GM12878 (cell line): Measurements from ENCODE around the gene SLAIN2. TPM values are rescaled to one million over a fixed set of nuclear protein-coding genes. Genes with fewer than 3 reads are reported as not detected.
A peak's percentile ranks its signal among the peaks of the same experiment; 100 is the strongest.

ENCODE experiments used
- ATAC-seq: fragments of 200-7000 bp; cut with Tn5 transposase; 3 replicates; pipeline ENCODE4 v1.9.1; 2020; ENCODE audit warnings: mild to moderate bottlenecking, moderate library complexity
- BruUV-seq: library from RNA; stranded (reverse); fragments of 400-500 nt; replicated peaks from 2 replicates; lab custom pipeline; 2021; lab: Mats Ljungman, UMichigan
- CTCF ChIA-PET: fragments of 300-600 bp; sonication (Branson Sonifier 250); formaldehyde crosslinking; extraction: SDS; loops from one replicate; lab custom pipeline; 2021; ENCODE audit warnings: inconsistent platforms; lab: Yijun Ruan, JAX
- POLR2A ChIA-PET: fragments of 350-600 bp; formaldehyde crosslinking; extraction: SDS; loops from one replicate; lab custom pipeline; 2021; ENCODE audit warnings: inconsistent platforms; lab: Charles Lee
- RAD21 ChIA-PET: fragments of 300-600 bp; sonication (Branson Sonifier 250); formaldehyde crosslinking; loops from one replicate; lab custom pipeline; 2023; ENCODE audit warnings: antibody characterized with exemption; ENCODE audit not compliant: unreplicated experiment; lab: Charles Lee
- SMC1A ChIA-PET: fragments of 300-600 bp; sonication (Branson Sonifier 250); formaldehyde crosslinking; loops from one replicate; lab custom pipeline; 2023; ENCODE audit not compliant: unreplicated experiment, uncharacterized antibody; lab: Charles Lee
- DNase-seq: peaks from one replicate; pipeline ENCODE4 v3.0.0-alpha.2; 2011; ENCODE audit warnings: low read depth, low spot score
- FAIRE-seq: peaks from 3 replicates; lab custom pipeline; 2011; peaks lifted over from hg19 to GRCh38; lab: Jason Lieb, UNC
- H2AFZ ChIP-seq: 2 replicates; pipeline ENCODE4 v1.6.0; 2011; ENCODE audit warnings: low read depth, low read length, control low read depth; ENCODE audit not compliant: control insufficient read depth
- H3K27ac ChIP-seq: 2 replicates; pipeline ENCODE4 v1.5.1; 2011; ENCODE audit warnings: control low read depth; ENCODE audit not compliant: control insufficient read depth, insufficient read depth
- H3K27me3 ChIP-seq, 2 experiments: replicated peaks in 1 of 2; 2 replicates each; pipeline versions ENCODE4 v1.6.0 to v1.6.1; 2011; ENCODE audit warnings: low read length in 1 of 2; ENCODE audit not compliant: control insufficient read depth in 2 of 2, insufficient read depth in 2 of 2
- H3K36me3 ChIP-seq, 2 experiments: 2 replicates each; pipeline ENCODE4 v1.5.1; 2011; ENCODE audit warnings: low read length in 1 of 2; ENCODE audit not compliant: control insufficient read depth in 2 of 2, insufficient read depth in 2 of 2
- H3K4me1 ChIP-seq: 2 replicates; pipeline ENCODE4 v1.6.1; 2011; ENCODE audit warnings: mild to moderate bottlenecking, low read length, moderate library complexity, mixed read lengths; ENCODE audit not compliant: control insufficient read depth, insufficient read depth
- H3K4me2 ChIP-seq: 2 replicates; pipeline ENCODE4 v1.6.0; 2011; ENCODE audit warnings: control low read depth; ENCODE audit not compliant: control insufficient read depth, insufficient read depth
- H3K4me3 ChIP-seq: fragments of 200-600 bp; sonication (generic); 2 replicates; pipeline ENCODE4 v1.5.1; 2016
- H3K79me2 ChIP-seq: 2 replicates; pipeline ENCODE4 v1.6.0; 2011; ENCODE audit warnings: low read length; ENCODE audit not compliant: control insufficient read depth, insufficient read depth
- H3K9ac ChIP-seq: 2 replicates; pipeline ENCODE4 v1.8.0; 2011; ENCODE audit warnings: low read length, control low read depth, mixed read lengths; ENCODE audit not compliant: control insufficient read depth, insufficient read depth
- H3K9me3 ChIP-seq: replicated peaks from 3 replicates; pipeline ENCODE4 v1.5.1; 2011; ENCODE audit warnings: mild to moderate bottlenecking, low read length; ENCODE audit not compliant: control insufficient read depth, insufficient read depth
- H4K20me1 ChIP-seq: 2 replicates; pipeline ENCODE4 v1.6.0; 2011; ENCODE audit not compliant: control insufficient read depth, insufficient read depth
- EP300 ChIP-seq, 2 experiments: fragments of 150-350 bp in 1 of 2; IDR thresholded peaks; 2 replicates each; pipeline ENCODE4 v1.6.1; 2011 to 2012; ENCODE audit warnings: low read depth in 2 of 2, low read length in 2 of 2, borderline replicate concordance in 1 of 2, improper control_type of control experiment in 1 of 2, inconsistent platforms in 1 of 2; ENCODE audit not compliant: control insufficient read depth in 1 of 2
- FOXM1 ChIP-seq: IDR thresholded peaks from 2 replicates; pipeline ENCODE4 v1.6.1; 2012; ENCODE audit warnings: low read depth, mild to moderate bottlenecking, inconsistent platforms, low read length, moderate library complexity
- IKZF2 ChIP-seq, 2 experiments: fragments of 450-650 bp; IDR thresholded peaks; 2 replicates each; pipeline ENCODE4 v1.6.1; 2017; ENCODE audit warnings: mild to moderate bottlenecking in 2 of 2, moderate library complexity in 2 of 2
- JUNB ChIP-seq: IDR thresholded peaks from 2 replicates; pipeline ENCODE4 v1.6.1; 2016; ENCODE audit warnings: antibody characterized with exemption, mild to moderate bottlenecking
- NBN ChIP-seq: fragments of 450-650 bp; IDR thresholded peaks from 2 replicates; pipeline ENCODE4 v1.6.1; 2016
- NR2C1 ChIP-seq: fragments of 450-650 bp; IDR thresholded peaks from 2 replicates; pipeline ENCODE4 v1.6.1; 2017; ENCODE audit warnings: antibody characterized with exemption, mild to moderate bottlenecking, moderate library complexity
- SPI1 ChIP-seq: IDR thresholded peaks from 2 replicates; pipeline ENCODE4 v1.6.1; 2011; ENCODE audit warnings: low read depth, mild to moderate bottlenecking, low read length, moderate library complexity, borderline replicate concordance; ENCODE audit not compliant: insufficient read depth
- STAT1 ChIP-seq: fragments of 450-650 bp; conservative IDR thresholded peaks from 2 replicates; pipeline ENCODE4 v1.6.1; 2014; ENCODE audit warnings: antibody characterized with exemption, mild to moderate bottlenecking
- ZNF274 ChIP-seq: IDR thresholded peaks from one replicate; pipeline ENCODE4 v1.8.0; 2011; ENCODE audit not compliant: insufficient read length, insufficient read depth
- WGBS: methylation state at CpG from one replicate; pipeline ENCODE4 v1.1.6; 2016; ENCODE audit warnings: low lambda C conversion rate; ENCODE audit not compliant: insufficient replicate concordance, insufficient coverage; ENCODE audit errors: missing lambda C conversion rate; 5-methylcytosine and 5-hydroxymethylcytosine counted together
- in situ Hi-C: fragments of 300-500 bp; cut with MboI; formaldehyde crosslinking; loops from 9 replicates; pipeline ENCODE4 v1.14.3; 2018; ENCODE audit warnings: mixed read lengths
- intact Hi-C: fragments of 100-400 bp; cut with micrococcal nuclease; formaldehyde crosslinking; loops from one replicate; pipeline ENCODE4 v1.14.2; 2022; ENCODE audit not compliant: unreplicated experiment
- polyA plus RNA-seq, 11 experiments: library from polyadenylated mRNA; depleted of rRNA in 4 of 11; unstranded in 6 of 11; stranded (reverse) in 5 of 11; fragments of >200 nt; fragmentation: Nextera tagmentation in 4 of 11; fragmentation: Illumina TruSeq in 1 of 11; extraction: Ambion mirVana in 4 of 11; extraction: Trizol in 1 of 11; gene quantifications; 1 replicate in 1 of 11; 2 replicates in 10 of 11; pipeline versions ENCODE4 v1.2.1 to v1.2.3, GENCODE V29; 2011 to 2016; ENCODE audit warnings: inconsistent platforms in 2 of 11, missing spikeins in 2 of 11, low read depth in 1 of 11
- total RNA-seq, 4 experiments: library from RNA; depleted of rRNA in 3 of 4; stranded (reverse); fragments of >200 nt in 3 of 4; fragmentation: Illumina TruSeq in 1 of 4; extraction: Trizol in 1 of 4; gene quantifications; 2 replicates each; pipeline versions ENCODE4 v1.2.1 to v1.2.3, GENCODE V29; 2013 to 2021
- TF ChIP-seq, protein P1 (sequence below): fragments of 450-650 bp; IDR thresholded peaks from 2 replicates; pipeline ENCODE4 v1.6.1; 2017; ENCODE audit warnings: antibody characterized with exemption, mild to moderate bottlenecking, moderate library complexity

The SLAIN2 gene
- total and polyA plus RNA-seq, 10 of the 15 experiments (the other 5 are each of a cell fraction or from before 2014, with no cell fraction given) = 4.3 to 96.6 (median 25.4) TPM

DNA sequence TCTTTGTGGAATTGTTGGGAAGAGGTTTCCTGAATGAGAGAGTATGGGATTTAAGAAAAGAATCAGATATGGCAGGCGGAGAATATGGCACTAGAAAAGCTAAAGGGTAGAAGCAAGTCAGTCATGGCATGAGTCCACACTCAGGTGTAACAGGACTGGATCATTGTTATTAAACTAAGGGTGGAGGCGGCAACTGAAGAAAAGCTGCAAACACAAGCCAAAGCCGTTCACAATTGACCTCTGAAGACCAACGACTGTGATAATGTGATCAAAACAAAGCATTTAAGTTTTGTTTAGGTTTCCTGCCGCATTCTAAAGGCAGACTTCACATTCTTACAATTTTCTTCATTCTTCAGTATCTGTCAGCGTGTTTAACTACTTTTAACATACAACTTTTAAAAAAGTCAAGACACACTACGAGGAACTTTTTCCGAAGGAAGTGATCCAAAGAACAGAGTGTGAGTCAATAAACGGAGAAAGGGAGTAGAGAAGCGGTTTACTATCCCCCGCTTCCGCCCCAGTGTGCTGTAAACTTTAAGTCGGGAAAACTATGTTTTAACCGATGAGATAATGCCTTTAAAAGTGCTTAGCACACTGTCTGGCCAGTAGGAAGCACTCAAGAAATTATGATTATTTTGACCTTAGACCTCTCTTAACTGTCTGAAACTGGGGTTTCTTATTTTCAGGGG, 909 bp upstream of the SLAIN2 start:
- 12% methylated on average over 14 of the region's 14 CpGs for WGBS
- intact Hi-C loops (loop anchor here (5.0 kb wide), 2 partner anchors 148 to 428 kb away; partner anchors contain the start of gene NFXL1), in situ Hi-C loops (no loop called here)
- H2AFZ ChIP-seq = peak overlapping the region; percentile 90
- H3K4me1 ChIP-seq = no peaks in the 10 kb centered on the region
- FAIRE-seq (no peak), DNase-seq (no peak), ATAC-seq (peak; percentile 7)
- BruUV-seq = no TSS peak
- no peaks in the 10 kb centered on the region for H3K36me3 ChIP-seq
- RAD21 ChIA-PET = interaction anchor here (0.9 to 1.9 kb wide), 4 partner anchors 41 to 129 kb away, joined by 3 to 9 read pairs (median 5); no protein-coding TSS in a partner anchor
- no peaks in the 10 kb centered on the region for H4K20me1 ChIP-seq
- TF ChIP-seq NBN (peak; percentile 26; the same call in 1 of the 2 replicates), IKZF2 (IDR thresholded peaks at IDR 0.05) (0 out of 4 replicates have a peak, but pooled peaks of 1 of the 2 experiments have one; percentile 5), JUNB (no peak), SPI1 (no peak), FOXM1 (0 out of 2 replicates have a peak, but pooled peaks have one; percentile 43), EP300 (IDR thresholded peaks at IDR 0.05; ENCODE audit: borderline replicate concordance in 1 of 2, control insufficient read depth in 1 of 2, low read depth in 2 of 2, low read length in 2 of 2) (0 out of 4 replicates have a peak, but pooled peaks of 1 of the 2 experiments have one; percentile 5), ZNF274 (no peak), STAT1 (no peak), NR2C1 (0 out of 2 replicates have a peak, but pooled peaks have one; percentile 19)
- TF ChIP-seq, protein P1, sequence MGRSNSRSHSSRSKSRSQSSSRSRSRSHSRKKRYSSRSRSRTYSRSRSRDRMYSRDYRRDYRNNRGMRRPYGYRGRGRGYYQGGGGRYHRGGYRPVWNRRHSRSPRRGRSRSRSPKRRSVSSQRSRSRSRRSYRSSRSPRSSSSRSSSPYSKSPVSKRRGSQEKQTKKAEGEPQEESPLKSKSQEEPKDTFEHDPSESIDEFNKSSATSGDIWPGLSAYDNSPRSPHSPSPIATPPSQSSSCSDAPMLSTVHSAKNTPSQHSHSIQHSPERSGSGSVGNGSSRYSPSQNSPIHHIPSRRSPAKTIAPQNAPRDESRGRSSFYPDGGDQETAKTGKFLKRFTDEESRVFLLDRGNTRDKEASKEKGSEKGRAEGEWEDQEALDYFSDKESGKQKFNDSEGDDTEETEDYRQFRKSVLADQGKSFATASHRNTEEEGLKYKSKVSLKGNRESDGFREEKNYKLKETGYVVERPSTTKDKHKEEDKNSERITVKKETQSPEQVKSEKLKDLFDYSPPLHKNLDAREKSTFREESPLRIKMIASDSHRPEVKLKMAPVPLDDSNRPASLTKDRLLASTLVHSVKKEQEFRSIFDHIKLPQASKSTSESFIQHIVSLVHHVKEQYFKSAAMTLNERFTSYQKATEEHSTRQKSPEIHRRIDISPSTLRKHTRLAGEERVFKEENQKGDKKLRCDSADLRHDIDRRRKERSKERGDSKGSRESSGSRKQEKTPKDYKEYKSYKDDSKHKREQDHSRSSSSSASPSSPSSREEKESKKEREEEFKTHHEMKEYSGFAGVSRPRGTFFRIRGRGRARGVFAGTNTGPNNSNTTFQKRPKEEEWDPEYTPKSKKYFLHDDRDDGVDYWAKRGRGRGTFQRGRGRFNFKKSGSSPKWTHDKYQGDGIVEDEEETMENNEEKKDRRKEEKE = no peak
- POLR2A ChIA-PET = interaction anchor here (0.6 to 1.1 kb wide), 4 partner anchors 12 to 496 kb away, joined by 3 to 4 read pairs (median 4); no protein-coding TSS in a partner anchor
- CTCF ChIA-PET = interaction anchor here (1.1 to 1.8 kb wide), 2 partner anchors 22 to 167 kb away, joined by 4 read pairs; no protein-coding TSS in a partner anchor
- no peaks in the 10 kb centered on the region for H3K9me3 ChIP-seq
- no peaks in the 10 kb centered on the region for H3K27me3 ChIP-seq
- H3K27ac ChIP-seq = peak overlapping the region; percentile 88
- H3K9ac ChIP-seq = peak overlapping the region; percentile 90
- H3K4me3 ChIP-seq = peak overlapping the region; percentile 80
- SMC1A ChIA-PET = interaction anchor here (0.6 to 0.7 kb wide), 2 partner anchors 32 to 45 kb away, joined by 3 read pairs; no protein-coding TSS in a partner anchor
- peak overlapping the region; percentile 97 for H3K4me2 ChIP-seq
- H3K79me2 ChIP-seq = peaks cover 38% of the 10 kb centered on the region
